OCI-LY3 (cell line): Measurements from ENCODE around the gene FAM107B.

Experiments
- EZH2phosphoT487 ChIP-seq: fragments of 200-600 bp; shearing (Covaris generic); IDR thresholded peaks from 2 replicates; pipeline ENCODE4 v1.6.1; 2018; ENCODE audit warnings: antibody characterized with exemption, mixed run types, low read depth
- TF ChIP-seq, protein P1 (sequence below): fragments of 200-600, 300-600 bp; sonication (generic); IDR thresholded peaks from 2 replicates; pipeline ENCODE4 v1.5.1; 2014; ENCODE audit warnings: antibody characterized with exemption, low read length, low read depth

DNA sequence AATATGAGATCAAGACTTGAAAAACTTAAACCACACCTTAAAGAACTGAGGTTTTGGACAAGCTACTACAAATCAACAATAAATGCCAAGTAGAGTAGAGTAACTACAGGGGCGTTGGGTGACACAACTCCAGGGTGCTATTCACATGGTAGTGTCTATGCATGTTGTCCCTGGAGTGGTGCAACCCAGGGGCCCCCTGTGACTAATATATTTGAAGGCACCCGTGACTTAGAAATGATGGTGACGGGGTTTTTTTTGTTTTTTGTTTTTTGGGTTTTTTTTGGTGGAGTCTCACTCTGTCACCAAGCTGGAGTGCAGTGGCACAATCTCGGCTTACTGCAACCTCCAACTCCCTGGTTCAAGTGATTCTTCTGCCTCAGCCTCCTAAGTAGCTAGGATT, 106.9 kb downstream of the FAM107B start:
- TF ChIP-seq, protein P1, sequence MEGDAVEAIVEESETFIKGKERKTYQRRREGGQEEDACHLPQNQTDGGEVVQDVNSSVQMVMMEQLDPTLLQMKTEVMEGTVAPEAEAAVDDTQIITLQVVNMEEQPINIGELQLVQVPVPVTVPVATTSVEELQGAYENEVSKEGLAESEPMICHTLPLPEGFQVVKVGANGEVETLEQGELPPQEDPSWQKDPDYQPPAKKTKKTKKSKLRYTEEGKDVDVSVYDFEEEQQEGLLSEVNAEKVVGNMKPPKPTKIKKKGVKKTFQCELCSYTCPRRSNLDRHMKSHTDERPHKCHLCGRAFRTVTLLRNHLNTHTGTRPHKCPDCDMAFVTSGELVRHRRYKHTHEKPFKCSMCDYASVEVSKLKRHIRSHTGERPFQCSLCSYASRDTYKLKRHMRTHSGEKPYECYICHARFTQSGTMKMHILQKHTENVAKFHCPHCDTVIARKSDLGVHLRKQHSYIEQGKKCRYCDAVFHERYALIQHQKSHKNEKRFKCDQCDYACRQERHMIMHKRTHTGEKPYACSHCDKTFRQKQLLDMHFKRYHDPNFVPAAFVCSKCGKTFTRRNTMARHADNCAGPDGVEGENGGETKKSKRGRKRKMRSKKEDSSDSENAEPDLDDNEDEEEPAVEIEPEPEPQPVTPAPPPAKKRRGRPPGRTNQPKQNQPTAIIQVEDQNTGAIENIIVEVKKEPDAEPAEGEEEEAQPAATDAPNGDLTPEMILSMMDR, result no peak
- no peak for TF ChIP-seq EZH2phosphoT487
